GM15510 (cell line): ENCODE measurements around the gene DENND2A.

Experiments
- POLR2A ChIP-seq: IDR thresholded peaks from 3 replicates; pipeline ENCODE4 v1.6.1; 2011; ENCODE audit warnings: borderline replicate concordance; ENCODE audit not compliant: insufficient read length; ENCODE audit errors: extremely low read depth

Gene DENND2A

DNA sequence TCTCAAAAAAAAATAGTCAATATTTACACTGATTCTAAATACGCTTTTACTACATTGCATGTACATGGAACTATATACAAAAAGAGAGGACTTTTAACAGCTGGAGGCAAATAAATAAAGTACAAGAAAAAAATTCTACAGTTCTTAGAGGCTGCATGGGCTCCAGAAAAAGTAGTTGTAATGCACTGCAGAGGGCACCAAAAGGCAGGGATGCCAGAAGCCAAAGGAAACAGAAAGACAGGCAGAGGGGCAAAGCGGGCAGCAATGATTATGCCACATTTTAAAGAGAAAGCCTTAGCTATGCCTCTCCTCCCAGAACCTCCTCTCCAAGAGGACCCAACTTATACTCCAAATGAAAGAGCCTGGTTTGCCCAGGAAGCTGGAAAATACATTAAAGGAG is 20.5 kb upstream of the DENND2A start:
- TF ChIP-seq POLR2A: no peak

DNA sequence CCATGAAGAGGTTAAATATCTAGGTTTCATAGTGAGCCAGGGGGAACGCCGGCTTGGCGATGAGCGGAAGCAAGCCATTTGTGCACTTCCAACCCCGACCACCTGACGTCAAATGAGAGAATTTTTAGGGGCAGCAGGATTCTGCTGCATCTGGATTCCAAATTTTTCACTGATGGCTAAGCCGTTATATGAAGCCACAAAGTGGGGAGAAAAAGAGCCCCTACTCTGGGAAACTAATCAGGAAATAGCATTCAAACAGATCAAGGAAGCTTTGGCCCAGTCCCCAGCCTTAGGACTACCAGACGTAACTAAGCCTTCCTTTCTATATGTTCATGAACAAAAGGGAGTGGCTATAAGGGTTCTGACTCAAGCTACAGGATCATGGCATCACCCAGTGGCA is 19.2 kb upstream of the DENND2A start:
- TF ChIP-seq POLR2A: no peak

DNA sequence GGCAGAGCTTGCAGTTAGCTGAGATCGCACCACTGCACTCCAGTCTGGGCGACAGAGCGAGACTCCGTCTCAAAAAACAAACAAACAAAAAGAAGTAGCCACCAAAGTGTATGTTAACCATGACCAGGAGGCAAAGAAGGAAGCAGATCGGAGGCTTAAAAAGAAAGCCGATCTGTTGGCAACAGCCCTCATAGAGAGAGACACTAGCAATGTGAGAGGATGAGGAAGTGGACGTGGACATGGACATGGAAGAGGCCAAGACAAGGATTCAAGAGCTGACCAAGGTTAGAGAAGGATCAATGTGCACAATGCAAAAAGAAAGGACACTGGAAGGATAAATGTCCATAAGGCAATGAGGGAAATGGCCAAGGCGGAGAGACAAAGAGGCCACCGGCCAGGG is 17.3 kb upstream of the DENND2A start:
- no peak for TF ChIP-seq POLR2A

DNA sequence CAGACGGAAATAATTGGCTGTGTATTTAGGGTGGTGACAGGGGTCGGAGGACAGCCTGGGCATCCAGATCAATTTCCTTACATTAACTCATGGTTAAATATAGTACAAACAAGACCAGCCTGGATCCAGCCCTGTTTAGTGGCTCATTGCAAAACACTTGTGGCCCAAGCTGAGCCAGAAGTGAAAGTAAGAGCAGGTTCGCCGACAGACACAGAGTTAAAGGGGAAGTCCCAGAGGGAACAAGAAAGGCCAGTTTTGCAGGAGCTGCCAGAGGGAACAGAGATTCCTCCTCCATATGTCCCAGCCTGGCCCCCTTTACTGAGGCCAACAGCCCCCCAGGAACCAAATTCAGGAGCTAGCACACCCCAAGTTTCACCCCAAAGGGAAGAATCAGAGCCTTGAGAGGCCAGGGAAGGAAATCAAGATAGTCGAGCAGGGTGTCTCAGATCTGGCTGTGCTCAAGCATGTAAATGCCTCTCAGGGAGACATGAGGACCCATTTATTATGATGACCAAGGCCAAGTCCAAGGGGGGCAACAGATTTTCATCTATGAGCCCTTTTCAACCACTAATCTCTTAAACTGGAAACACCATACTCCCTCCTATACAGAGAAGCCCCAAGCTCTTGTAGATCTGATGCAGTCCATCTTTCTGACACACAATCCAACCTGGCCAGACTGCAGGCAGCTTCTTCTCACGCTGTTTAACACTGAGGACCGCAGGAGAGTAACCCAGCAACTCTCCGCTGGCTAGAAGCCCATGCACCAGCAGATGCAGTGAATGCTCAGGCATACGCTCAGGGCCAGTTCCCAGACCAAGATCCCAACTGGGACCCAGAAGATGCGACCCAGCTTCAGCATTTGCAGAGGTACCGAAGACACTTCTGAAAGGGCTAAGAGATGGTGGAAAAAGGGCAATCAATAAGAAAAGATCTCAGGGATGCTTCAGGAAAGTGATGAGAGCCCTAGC is 16.2 kb upstream of the DENND2A start:
- no peak for TF ChIP-seq POLR2A

DNA sequence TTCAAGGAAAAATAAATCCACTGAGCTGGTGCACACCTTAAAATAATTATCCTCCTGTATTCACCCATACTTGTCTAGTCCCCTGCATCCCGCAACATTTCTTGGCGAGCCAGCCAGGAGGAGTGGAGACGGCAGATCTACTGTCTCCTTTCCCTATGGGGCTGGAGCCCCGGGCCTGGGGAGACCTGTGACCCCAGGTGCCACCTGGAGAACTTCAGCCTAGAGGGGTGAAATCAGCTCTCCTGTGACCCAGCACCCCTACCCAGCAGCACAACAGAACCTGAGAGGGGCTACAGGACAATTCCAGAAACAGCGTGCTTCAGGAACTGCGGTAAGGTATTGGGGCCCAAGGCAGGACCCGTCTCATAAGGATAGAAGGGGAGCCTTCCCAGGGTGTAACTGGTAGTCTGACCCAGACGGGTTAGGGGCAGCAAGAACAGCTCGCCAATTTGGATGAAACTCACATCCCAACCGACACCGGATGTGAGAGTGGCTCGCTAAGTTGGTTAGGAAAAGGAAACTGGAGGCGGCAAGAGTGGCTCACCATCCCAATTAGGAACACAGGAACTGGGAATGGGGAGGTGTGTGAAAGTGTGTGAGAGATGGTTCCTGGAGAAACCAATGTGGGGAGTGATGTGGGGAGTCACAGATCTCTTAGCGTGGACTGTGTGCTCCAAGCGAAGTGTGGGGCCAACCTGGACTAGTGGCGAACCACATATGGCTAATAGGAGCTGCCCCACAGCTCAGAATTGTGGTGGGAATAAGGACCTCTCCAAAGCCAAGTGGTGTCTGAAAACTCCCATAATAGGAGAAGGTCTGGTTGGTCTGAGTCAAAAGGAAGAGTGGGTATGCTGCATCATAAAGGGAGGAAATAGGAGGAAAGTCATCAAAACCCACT is 15.1 kb upstream of the DENND2A start:
- no peak for TF ChIP-seq POLR2A

DNA sequence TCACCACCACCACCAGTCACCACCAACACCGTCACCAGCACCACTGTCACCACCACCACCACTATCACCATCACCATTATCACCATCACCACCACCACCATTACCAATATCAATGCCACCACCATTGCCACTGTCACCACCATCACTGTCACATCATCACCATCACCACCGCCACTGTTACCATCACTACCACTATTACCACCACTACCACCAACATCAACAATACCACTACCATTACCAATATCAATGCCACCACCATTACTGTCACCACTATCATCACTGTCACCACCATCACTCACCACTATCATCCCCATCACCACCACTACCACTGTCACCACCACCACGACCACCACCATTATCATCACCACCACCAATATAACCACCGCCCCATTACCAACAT is 14.0 kb upstream of the DENND2A start:
- TF ChIP-seq POLR2A: no peak

DNA sequence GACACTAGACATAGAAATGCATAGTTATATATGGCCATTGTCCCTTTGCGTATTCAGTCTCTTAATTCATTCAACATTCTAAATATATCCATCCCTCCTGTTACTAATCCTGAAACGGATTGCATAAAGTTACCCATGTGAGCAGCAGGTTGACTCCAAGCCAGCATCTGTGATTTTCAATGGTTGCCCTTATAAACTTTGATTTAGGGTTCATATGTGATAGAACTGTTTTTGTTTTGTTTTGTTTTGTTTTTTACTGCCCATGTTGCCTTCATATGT is 13.4 kb upstream of the DENND2A start:
- TF ChIP-seq POLR2A: no peak

DNA sequence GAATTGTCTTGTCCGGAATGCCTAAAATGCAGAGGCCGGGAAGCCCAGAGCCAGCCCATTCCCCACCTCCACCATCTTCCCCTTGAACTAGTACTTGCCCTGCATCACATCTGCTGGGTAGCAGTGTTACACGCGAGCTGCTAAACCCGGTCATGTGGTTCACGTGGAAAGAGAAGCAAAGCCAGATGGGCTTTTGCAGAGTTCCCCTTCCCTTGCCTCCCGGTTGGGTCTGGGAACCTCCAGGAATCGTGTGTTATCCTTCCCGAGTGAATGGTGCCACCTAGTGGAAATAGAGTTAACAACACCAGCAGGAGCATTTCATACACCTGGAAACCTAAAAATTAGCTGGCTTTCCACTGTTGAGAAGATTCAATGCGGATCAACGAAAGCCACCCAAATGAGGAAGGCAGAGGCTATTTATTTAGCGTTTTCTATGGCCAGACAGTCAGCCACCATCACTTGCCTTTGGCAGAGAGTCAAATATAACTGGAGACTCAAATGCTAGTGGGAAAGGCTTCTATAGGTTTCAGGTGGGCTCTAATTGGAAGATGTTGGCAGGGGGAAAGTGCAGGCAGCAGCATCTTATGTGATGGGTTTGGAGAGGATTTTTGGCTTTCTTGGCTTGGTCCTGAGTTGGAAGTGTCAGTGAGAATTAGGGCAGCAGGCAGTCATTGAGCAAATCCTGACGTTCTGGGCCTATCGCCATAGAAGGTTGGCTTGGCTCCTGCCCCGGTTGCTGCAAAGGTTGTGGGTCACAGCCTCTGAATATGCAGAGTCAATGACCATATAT is 12.9 kb upstream of the DENND2A start:
- TF ChIP-seq POLR2A: no peak

DNA sequence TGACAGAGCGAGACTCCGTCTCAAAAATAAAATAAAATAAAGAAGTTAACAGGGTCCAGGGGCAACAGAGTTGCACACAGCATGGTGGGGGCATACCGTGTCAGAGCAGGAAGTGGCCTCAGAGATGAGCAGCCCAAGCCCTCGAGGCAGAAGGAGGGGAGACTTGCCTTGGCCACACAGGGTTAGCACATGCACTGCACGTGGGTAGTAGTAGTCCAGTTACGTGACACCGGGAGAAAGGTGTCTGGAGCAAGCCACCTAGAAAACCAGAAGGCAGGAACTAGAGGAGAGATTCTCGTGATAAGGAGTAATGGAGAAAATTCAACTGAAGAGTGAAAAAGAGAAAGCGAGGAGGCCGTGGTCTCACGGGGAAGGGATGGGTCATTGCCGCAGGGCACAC is 9.8 kb upstream of the DENND2A start:
- no peak for TF ChIP-seq POLR2A

DNA sequence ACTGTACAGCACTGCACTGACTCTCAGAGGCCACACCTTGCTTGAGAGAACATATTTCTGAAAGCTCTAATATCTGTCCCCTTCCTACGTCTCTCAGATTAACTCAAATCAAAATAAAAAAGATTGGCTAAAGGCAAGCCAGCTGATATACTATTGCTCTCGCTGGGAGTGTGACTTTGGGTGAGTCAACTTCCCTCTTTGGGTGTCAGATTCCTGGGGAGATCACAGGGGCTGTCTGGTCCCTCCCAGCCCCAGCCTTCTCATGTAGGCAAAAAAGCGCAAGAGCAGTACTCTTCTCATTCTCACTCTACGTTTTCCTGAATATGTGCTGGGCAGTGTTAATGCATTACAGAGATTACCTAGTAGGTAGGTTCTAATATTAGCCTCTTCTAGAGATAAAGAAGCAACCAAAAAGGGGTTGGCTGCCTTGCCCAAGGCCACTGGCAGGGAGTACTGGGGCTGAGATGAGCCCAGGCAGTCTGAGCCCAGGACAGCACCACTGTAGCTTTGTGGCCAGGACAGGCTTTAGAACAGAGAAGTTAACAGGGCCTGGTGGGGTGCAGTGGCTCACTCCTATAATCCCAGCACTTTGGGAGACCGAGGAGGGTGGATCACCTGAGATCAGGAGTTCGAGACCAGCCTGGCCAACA is 9.1 kb upstream of the DENND2A start:
- no peak for TF ChIP-seq POLR2A

DNA sequence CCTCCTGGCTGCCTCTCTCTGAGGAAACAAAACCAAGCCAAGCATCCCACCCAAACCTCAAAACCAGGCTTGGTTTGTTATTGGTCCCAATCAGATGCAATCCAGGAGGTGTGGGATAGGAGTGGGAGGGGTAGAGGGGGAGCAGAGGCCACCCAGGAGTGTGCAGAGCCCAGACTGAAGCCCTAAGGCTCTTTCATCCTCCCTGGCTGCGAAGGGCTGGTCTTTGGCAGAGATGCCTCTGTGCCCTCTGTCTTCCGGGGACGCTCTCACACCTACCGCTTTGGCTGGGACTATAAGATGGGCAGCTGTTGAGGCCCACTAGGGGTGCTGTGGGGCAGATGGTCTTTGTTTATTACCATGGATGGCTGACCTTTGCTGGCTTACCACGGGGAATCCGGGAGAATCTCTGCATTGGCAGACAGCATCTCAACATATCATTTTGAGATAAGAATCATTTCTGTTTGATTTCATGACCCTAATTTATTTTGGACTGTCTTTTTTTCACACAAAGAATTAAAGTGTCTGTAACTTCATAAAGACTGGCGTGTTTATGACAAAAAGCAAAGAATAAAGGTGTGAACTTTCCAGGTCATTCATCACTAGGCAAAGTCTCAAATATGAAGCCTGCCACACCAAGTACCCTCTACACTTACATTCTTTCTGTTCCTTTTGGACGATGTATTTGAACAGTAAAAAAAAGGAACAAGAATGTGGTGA is 6.5 kb upstream of the DENND2A start:
- TF ChIP-seq POLR2A: no peak

DNA sequence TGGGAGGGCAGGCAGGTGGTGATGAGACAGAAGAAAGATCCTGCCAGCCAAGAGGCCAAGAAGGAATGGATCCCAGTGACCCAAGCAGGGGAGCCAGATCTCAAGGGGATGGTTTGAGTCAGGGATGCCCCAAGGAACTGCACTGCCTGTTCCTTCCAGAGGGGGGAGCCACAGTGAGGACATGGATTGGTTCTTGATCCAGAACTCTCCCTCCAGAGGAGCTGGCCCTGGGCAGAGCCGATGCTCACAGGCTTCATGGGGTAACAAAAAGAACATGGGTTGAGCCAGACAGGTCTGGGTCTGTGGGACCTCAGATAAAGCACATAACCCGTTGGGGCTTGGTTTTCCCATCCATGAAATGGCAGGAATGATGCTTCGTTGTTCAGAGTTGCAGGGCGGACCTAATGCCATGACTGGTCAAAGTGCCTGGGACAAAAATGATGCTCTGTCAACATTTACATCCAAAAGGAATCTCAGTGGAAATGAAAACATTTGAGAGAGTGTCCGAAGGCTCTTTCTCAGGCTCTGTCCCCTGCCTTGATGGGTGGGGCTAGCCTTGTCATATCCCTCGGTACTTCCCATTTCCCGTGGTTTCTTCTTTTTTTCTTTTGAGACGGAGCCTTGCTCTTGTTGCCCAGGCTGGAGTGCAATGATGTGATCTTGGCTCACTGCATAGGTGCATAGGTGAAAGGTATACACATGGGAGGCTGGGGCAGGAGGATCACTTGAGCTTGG is 4.7 kb upstream of the DENND2A start:
- no peak for TF ChIP-seq POLR2A

DNA sequence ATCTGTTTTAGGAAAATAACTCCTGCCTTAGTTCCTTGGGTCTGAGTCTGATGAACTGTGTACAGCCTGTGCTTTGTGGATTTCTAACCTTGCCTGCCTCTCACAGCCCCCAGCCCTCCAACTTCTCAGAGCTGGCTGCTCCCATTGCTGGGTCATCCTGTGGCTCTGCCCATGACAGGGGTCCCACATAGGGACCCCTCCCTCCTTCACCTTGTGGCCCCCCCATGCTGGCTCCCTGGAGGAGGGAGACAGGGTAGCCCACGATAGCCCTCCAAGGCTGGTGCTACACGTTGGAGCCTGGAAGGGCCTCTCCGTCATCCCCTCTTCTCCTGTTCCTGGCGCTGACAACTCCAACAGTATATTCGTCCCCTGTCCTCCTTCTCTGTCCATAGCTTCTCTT is 2.8 kb upstream of the DENND2A start:
- TF ChIP-seq POLR2A: no peak
